Calu3 (cell line): ENCODE results near the gene NHERF1. TPM values are rescaled to one million over a fixed set of nuclear protein-coding genes. Genes with fewer than 3 reads are reported as not detected.
A peak's percentile ranks its signal among the peaks of the same experiment; 100 is the strongest.

Experiments used
- BruUV-seq: library from RNA; stranded (reverse); fragments of 400-500 nt; replicated peaks from 2 replicates; lab custom pipeline; 2021; lab: Mats Ljungman, UMichigan
- CTCF ChIA-PET: fragments of 300-600 bp; sonication (Branson Sonifier 250); formaldehyde crosslinking; loops from one replicate; lab custom pipeline; 2022; ENCODE audit warnings: antibody characterized with exemption; lab: Charles Lee
- DNase-seq: peaks from one replicate; pipeline ENCODE4 v3.0.0; 2022
- H3K27ac Mint-ChIP-seq: one replicate; pipeline ENCODE4 v1.8.0; 2022; ENCODE audit warnings: mixed read lengths; ENCODE audit not compliant: unreplicated experiment
- H3K27me3 Mint-ChIP-seq: one replicate; pipeline ENCODE4 v1.8.0; 2022; ENCODE audit warnings: mixed read lengths; ENCODE audit not compliant: unreplicated experiment
- H3K36me3 Mint-ChIP-seq: one replicate; pipeline ENCODE4 v1.8.0; 2022; ENCODE audit warnings: mild to moderate bottlenecking, moderate library complexity, mixed read lengths; ENCODE audit not compliant: insufficient read depth, unreplicated experiment
- H3K4me1 Mint-ChIP-seq: one replicate; pipeline ENCODE4 v1.8.0; 2022; ENCODE audit warnings: mild to moderate bottlenecking, low read depth, mixed read lengths; ENCODE audit not compliant: unreplicated experiment
- H3K4me3 Mint-ChIP-seq: one replicate; pipeline ENCODE4 v1.8.0; 2022; ENCODE audit warnings: mild to moderate bottlenecking, low read depth, moderate library complexity, mixed read lengths; ENCODE audit not compliant: unreplicated experiment
- H3K9me3 Mint-ChIP-seq: one replicate; pipeline ENCODE4 v1.8.0; 2022; ENCODE audit warnings: low read depth, mixed read lengths; ENCODE audit not compliant: unreplicated experiment
- intact Hi-C: fragments of 100-400 bp; cut with micrococcal nuclease; formaldehyde crosslinking; loops from one replicate; pipeline ENCODE4 v1.10.0; 2022; ENCODE audit not compliant: unreplicated experiment
- total RNA-seq: library from RNA; stranded (reverse); gene quantifications from 2 replicates; pipeline ENCODE4 v1.2.3, GENCODE V29; 2022
- TF ChIP-seq, protein P1 (sequence below): fragments of 200-600 bp; IDR thresholded peaks from one replicate; pipeline ENCODE4 v1.8.0; 2022; ENCODE audit warnings: antibody characterized with exemption; ENCODE audit not compliant: unreplicated experiment

The NHERF1 gene
- total RNA-seq, 1 experiment from 2014 or later = 114 TPM

DNA sequence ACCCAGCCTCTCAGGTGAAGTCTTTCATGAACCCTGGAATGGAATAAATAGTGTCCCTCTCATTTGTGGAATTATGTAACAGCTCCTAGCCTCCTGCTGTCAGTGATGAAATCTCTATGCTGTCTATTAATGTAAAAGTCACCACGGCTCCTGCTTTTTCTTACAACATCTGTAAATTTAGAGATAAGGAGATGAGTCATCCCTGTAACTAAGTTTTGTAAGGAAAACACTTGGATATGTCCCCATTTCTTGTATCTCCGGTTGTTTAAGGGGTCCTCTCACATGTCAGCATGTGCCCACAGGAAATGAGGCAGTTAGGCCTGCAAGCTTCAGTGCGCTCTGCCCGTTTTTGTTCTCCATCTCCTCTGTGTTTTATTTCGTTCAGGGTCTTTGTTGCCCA, 30.5 kb downstream of the NHERF1 start:
- Mint-ChIP-seq H3K9me3 (no peaks in the 10 kb centered on the region), H3K36me3 (peaks cover 21% of the 10 kb centered on the region), H3K4me3 (no peak overlapping the region), H3K27ac (no peak overlapping the region), H3K27me3 (no peaks in the 10 kb centered on the region), H3K4me1 (peaks cover 10% of the 10 kb centered on the region)
- no TSS peak for BruUV-seq
- intact Hi-C loops = no loop called here
- TF ChIP-seq, protein P1, sequence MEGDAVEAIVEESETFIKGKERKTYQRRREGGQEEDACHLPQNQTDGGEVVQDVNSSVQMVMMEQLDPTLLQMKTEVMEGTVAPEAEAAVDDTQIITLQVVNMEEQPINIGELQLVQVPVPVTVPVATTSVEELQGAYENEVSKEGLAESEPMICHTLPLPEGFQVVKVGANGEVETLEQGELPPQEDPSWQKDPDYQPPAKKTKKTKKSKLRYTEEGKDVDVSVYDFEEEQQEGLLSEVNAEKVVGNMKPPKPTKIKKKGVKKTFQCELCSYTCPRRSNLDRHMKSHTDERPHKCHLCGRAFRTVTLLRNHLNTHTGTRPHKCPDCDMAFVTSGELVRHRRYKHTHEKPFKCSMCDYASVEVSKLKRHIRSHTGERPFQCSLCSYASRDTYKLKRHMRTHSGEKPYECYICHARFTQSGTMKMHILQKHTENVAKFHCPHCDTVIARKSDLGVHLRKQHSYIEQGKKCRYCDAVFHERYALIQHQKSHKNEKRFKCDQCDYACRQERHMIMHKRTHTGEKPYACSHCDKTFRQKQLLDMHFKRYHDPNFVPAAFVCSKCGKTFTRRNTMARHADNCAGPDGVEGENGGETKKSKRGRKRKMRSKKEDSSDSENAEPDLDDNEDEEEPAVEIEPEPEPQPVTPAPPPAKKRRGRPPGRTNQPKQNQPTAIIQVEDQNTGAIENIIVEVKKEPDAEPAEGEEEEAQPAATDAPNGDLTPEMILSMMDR = no peak
- no peak for DNase-seq
- CTCF ChIA-PET = interaction anchor here (0.9 kb wide), 1 partner anchor 34 kb away, joined by 6 read pairs; no protein-coding TSS in a partner anchor

DNA sequence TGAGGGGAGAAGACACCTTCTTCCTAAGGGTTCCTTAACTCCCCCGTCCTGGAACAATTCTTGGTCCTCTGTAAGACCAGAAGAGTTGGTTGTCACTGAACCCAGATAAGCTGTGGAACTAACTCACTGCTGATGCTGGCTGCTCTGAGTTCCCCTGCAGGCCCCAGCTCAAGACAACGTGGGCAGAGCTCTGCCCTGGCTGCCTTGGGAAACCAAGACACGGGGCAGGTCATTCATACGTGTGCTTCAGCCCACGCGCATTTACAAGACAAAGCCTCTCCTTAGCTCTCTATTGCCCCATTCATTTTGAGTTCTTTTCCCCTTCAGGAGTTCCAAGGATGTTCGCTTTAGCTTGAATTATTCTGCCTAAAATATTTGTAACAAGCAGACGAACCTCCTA, 31.1 kb downstream of the NHERF1 start:
- no peaks in the 10 kb centered on the region for H3K9me3 Mint-ChIP-seq
- TF ChIP-seq, protein P1 = no peak
- BruUV-seq = no TSS peak
- H3K4me3 Mint-ChIP-seq = no peak overlapping the region
- DNase-seq = no peak
- CTCF ChIA-PET = interaction anchor here (0.9 kb wide), 1 partner anchor 35 kb away, joined by 6 read pairs; no protein-coding TSS in a partner anchor
- peaks cover 10% of the 10 kb centered on the region for H3K4me1 Mint-ChIP-seq
- H3K27me3 Mint-ChIP-seq = no peaks in the 10 kb centered on the region
- no peak overlapping the region for H3K27ac Mint-ChIP-seq
- H3K36me3 Mint-ChIP-seq = peaks cover 19% of the 10 kb centered on the region
- intact Hi-C loops = no loop called here

DNA sequence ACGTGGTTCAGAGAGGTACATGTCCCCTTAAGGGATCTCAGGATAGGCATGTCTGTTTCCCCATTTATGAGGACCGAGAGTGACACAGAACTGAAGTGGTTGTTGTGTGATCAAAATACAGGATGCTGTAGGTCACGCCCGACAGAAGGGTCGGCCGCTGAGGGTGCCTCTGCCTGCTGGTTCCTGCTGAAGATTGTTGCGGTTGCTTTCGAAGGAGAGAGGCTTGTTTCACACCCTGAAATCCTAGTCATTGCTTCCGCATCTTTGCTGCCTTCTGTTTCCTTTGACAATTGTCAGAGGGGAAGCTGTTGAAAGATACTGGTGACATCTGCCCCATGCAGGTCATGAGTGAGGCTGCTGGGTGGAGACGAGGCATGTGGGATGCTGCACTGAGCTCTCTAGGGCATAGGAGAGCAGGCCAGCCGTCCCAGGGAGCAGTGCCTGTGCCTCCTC, 31.5 kb downstream of the NHERF1 start:
- TF ChIP-seq, protein P1 = no peak
- CTCF ChIA-PET = interaction anchor here (0.9 kb wide), 1 partner anchor 35 kb away, joined by 6 read pairs; no protein-coding TSS in a partner anchor
- no TSS peak for BruUV-seq
- H3K36me3 Mint-ChIP-seq = peaks cover 19% of the 10 kb centered on the region
- DNase-seq = no peak
- no peaks in the 10 kb centered on the region for H3K27me3 Mint-ChIP-seq
- H3K4me3 Mint-ChIP-seq = no peak overlapping the region
- H3K9me3 Mint-ChIP-seq = no peaks in the 10 kb centered on the region
- intact Hi-C loops = loop anchor here (5.0 kb wide), 1 partner anchor 33 kb away; the partner anchor contains the start of gene NHERF1
- no peak overlapping the region for H3K27ac Mint-ChIP-seq
- H3K4me1 Mint-ChIP-seq = peaks cover 10% of the 10 kb centered on the region

DNA sequence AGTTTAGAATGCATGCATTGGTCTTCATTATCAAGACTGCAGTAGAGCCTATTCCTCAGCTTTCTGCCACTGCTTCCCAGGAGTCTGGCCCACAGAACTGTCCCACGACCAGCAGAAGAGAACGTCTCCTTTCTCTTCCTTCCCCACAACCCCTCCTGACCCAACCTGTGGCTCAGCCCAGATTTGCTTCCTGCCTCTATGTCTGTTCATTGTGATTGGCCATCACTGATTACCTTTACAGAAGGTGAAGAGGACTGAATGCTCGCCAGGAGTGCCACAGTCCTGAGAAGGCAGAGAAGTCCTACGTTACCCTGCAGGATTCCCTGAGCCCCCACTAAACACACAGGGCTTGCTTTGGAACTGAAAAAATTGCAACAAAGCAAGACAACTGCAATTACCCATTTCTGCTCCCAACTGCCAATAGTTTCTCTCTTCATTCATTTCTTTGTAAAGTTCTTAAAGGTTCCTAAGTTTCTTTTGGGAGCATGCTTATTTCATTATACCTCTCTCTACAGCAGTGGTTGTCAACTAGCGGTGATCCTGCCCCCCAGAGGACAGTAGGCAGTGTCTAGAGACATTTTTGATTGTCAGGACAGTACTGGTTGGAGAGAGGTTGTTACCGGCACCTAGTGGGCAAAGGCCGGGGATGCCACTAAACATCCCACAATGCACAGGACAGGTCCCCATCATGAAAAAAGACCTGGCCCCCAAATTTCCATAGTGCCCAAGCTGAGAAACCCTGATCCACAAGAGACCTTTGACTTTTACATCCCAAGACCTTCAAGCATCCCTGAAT, 32.2 kb downstream of the NHERF1 start:
- BruUV-seq = no TSS peak
- TF ChIP-seq, protein P1 = no peak
- no peaks in the 10 kb centered on the region for H3K9me3 Mint-ChIP-seq
- H3K4me1 Mint-ChIP-seq = peaks cover 10% of the 10 kb centered on the region
- peak; percentile 45 for DNase-seq
- no peak overlapping the region for H3K4me3 Mint-ChIP-seq
- no peaks in the 10 kb centered on the region for H3K27me3 Mint-ChIP-seq
- no peak overlapping the region for H3K27ac Mint-ChIP-seq
- intact Hi-C loops = loop anchor here (5.0 kb wide), 1 partner anchor 33 kb away; the partner anchor contains the start of gene NHERF1
- CTCF ChIA-PET = interaction anchor here (0.6 kb wide), 1 partner anchor 10 kb away, joined by 7 read pairs; no protein-coding TSS in a partner anchor
- peaks cover 13% of the 10 kb centered on the region for H3K36me3 Mint-ChIP-seq
